Hypothalamus (tissue), 51 donors: ENCODE data around the gene SGCA.

Source experiments
- DNase-seq, 51 donors: peaks; one replicate each; lab custom pipeline; 2025; lab: John Stamatoyannopoulos, UW

The SGCA gene

DNA sequence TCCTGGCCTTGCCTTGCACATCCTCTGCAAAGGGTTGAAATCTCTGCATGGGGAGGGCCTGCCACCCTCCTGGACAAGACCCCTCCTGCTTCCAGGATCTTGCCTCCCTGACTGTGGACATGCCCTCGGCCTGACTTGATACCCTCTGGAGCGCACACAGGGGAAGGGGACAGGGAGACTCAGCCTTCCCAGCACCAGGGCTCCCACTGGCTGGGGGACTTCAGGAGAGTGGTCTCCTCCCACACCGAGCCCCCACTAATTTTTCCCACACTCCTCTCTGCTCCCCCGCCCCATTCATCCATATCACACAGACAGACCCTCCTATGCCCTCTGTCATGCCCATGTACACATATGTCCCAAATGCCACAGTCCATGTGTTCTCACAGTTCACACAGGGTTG is 14.3 kb downstream of the SGCA start:
- no peak for DNase-seq

DNA sequence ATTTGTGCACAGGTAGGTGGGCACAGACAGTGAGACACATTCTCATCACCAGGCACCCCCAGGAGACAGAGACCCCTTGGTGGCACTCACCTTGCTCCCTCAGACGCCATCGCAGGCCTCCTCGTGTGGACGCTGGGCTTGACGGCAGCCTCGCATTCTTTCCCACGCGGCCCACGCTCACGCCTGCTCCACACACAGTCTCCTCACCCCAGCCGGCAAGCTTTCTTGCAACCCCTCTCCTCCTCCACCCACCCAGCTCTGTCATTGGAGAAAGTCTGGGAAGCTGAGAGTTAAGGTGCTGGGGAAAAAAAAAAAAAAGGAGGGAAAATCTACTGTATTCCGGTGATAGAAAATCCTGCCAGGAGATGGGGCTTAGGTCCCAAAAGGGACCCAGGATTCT is 14.8 kb downstream of the SGCA start:
- DNase-seq = peak in 2 of 51 donors; percentile 24 to 35

DNA sequence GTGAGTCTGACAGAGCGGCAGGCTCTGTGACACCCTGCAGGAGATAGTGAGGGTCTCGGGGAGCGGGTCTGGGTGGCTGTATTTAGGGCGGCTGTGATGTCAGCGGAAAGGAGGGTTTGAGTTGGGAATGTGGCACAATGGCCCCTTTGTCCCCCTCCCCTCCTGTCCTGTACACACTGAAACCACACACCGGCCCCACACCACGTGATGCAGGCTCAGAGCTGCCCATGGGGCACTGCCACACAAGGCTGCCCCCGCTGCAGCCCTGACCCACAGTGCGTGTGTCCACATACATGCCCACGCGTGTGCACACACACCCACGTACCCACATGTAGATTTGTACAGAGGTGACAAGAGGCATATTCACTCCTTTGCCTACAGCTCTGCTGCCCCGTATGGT is 15.3 kb downstream of the SGCA start:
- peak in 37 of 51 donors; percentile 9 to 80 (median 41) for DNase-seq

GRCh38 chr17:50181591-50182560 is 16.1 kb downstream of the SGCA start:
- peak in 1 of 51 donors; percentile 20 for DNase-seq

DNA sequence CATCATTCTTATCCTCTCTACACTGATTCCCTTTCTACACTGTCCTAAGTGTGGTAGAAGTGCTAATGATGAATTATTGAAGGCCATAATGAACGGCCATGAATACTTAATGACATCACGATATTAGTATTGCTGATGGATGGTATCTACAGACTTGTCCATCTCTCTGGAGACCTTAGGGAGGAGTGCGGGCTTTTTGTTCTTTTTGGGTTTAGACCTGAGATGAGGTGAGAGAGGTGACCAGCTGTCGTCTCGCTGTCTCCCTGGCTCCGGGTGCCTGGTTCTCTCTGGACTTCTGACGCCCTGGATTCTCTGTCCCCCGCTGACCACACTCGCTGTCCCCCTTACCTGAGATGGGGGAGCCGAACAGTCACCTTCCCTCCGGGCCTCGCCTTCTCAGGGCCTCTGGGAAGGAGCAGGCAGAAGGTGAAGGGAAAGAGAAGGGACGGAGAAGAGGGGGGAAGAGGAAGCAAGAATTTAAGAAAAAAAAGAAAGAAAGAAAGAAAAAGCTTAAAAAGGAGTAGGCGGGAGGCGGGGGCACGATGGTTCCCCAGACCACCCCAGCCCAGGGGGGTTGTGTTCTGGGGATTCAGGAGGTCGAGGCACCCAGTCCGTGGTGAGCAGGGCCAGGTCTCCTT is 17.1 kb downstream of the SGCA start:
- no peak for DNase-seq

DNA sequence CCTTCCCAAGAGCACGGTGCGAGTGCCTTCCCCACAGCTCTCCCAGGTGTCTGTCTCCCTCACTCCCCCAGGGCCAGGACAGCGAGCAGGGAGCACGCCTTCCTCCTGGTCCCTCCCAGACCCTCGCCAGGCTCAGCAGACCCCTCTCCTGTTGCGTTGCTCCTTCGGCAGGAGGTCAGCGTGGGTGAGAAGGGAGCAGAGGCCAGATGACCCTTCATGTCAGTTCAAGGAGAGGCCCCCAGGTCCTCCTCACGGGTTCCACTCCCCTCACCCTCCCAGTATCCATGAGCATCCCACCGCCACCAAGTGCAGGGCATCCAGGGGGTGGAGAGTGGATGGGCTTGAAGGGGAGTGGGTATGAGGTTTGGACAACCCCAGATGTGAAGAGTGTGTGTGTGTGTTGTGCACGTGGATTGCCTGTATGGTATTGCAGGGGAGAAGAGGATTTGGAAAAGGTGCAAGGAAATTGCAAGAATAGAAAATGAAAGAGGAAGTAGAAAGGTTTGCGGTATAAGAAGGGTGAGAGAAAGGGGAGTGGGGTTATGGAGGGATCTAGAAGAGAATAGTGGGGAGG is 17.7 kb downstream of the SGCA start:
- no peak for DNase-seq

DNA sequence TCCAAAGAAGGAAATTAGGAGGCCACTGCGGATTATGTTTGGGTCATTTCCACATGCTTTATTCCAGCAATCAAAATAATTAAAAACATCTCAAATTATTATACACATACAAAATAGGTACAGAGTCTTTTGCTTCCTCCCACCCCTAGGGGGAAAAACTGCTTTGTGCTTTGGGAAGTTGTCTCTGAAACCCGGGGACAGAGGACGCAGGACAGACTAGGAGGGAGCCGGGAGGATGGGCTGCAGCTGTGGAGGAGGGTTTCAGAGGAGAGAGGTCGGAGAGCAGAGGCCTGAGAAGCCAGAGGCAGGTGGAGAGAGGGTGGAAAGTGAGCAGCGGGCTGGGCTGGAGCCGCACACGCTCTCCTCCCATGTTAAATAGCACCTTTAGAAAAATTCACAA is 18.3 kb downstream of the SGCA start:
- no peak for DNase-seq

- peak in 7 of 51 donors; percentile 14 to 83 (median 30) for DNase-seq
These were observed 19.0 kb downstream of the SGCA start for GRCh38 chr17:50184611-50185398.

GRCh38 chr17:50185631-50186471 is 20.0 kb downstream of the SGCA start:
- no peak for DNase-seq

DNA sequence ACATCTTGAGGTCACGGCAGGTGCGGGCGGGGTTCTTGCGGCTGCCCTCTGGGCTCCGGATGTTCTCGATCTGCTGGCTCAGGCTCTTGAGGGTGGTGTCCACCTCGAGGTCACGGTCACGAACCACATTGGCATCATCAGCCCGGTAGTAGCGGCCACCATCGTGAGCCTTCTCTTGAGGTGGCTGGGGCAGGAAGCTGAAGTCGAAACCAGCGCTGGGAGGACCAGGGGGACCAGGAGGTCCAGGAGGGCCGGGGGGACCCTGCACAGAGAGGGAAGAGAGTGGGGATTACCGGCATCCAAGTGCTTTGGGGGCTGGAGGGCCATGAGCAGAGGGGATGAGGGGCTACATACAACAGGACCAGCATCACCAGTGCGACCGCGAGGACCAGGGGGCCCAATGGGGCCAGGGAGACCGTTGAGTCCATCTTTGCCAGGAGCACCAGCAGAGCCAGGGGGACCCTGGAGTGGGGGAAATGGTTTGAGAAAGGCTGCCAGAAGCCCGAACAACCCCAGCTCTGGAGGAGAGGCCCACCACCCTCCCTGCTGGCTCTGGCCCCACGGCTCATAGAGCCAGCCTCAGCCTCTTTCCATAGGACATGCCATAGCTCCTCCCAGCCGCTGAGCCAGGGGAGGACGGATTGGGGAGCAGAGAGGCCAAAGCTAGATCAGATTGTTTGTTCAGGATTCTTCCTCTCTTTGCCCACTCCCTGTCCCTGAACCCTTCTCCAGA is 21.0 kb downstream of the SGCA start:
- no peak for DNase-seq

GRCh38 chr17:50187394-50187725 is 21.6 kb downstream of the SGCA start:
- DNase-seq = no peak

GRCh38 chr17:50187751-50188530 is 22.1 kb downstream of the SGCA start:
- DNase-seq = no peak

DNA sequence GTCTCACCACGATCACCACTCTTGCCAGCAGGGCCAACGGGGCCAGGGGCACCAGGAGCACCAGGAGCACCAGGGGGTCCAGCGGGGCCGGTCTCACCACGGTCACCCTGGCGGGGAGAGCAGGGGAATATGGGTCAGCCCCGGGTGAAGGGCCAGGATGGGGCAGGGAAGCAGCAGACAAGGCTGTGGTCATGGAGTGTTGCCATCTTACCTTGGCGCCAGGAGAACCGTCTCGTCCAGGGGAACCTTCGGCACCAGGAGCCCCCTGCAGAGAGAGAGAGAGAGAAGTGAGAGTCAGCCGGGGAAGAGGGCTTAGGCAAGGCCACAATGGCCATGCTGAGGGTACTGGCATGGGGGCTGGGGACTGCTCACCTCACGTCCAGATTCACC is 22.7 kb downstream of the SGCA start:
- DNase-seq = no peak

DNA sequence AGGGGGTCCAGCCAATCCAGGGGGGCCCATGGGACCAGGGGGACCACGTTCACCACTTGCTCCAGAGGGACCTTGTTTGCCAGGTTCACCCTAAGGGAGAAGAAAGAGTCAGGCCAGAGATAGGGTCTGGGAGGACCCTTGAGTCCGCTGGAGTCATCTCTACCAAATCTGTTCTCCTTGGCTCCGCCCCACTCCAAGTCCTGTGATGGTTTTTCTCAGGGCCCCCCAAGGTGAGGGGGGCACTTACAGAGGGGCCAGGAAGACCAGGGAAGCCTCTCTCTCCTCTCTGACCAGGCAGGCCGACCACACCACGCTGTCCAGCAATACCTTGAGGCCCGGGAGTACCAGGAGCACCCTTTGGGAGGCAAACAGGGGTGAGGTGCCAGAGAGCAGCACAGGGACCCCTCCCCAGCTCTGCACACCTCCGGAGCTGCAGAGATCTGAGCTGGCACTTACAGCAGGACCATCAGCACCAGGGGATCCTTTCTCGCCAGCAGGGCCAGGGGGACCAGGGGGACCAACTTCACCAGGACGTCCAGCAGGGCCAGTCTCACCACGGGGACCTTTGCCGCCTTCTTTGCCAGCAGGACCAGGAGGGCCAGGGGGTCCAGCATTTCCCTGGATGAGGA is 23.2 kb downstream of the SGCA start:
- no peak for DNase-seq

- no peak for DNase-seq
These were observed 23.9 kb downstream of the SGCA start for GRCh38 chr17:50189550-50190292.

DNA sequence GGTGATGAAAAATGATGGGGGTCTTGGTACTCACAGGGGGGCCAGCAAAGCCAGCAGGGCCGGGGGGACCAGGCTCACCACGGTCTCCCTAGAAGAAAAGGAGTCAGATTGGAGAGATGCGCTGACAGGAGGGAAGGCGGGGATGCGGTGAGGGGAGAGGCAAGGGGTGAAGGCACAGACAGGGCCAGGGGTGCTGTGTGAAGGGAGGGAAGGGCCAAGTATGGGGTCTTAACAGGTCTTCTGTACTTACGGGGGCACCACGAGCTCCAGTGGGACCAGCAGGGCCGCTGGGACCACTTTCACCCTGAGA is 24.4 kb downstream of the SGCA start:
- no peak for DNase-seq

GRCh38 chr17:50190603-50191358 is 25.0 kb downstream of the SGCA start:
- no peak for DNase-seq
